SK-N-SH (cell line): Measurements from ENCODE around the gene CNKSR2.

Experiments
- CTCF ChIP-seq: fragments of 200-600 bp; sonication (generic); IDR thresholded peaks from 2 replicates; pipeline ENCODE4 v1.6.1; 2017; ENCODE audit warnings: antibody characterized with exemption, mild to moderate bottlenecking, moderate library complexity
- GABPA ChIP-seq: IDR thresholded peaks from 2 replicates; pipeline ENCODE4 v1.4.0; 2012; ENCODE audit warnings: low read depth, mild to moderate bottlenecking
- JUND ChIP-seq: IDR thresholded peaks from 2 replicates; pipeline ENCODE4 v1.4.0; 2012
- MEF2A ChIP-seq: IDR thresholded peaks from 2 replicates; pipeline ENCODE4 v1.4.0; 2012; ENCODE audit warnings: low read depth, borderline replicate concordance
- PBX3 ChIP-seq: IDR thresholded peaks from 2 replicates; pipeline ENCODE4; 2012
- TCF12 ChIP-seq: IDR thresholded peaks from 2 replicates; pipeline ENCODE4 v1.4.0; 2012
- TF ChIP-seq, protein P1 (sequence below): fragments of 150-350 bp; IDR thresholded peaks from 2 replicates; pipeline ENCODE4 v1.6.1; 2017; ENCODE audit warnings: antibody characterized with exemption, low read length, low read depth, borderline replicate concordance

GRCh38 chrX:21683941-21684340 is 309.7 kb downstream of the CNKSR2 start:
- no peak for TF ChIP-seq GABPA
- no peak for TF ChIP-seq JUND
- TF ChIP-seq CTCF: no peak
- no peak for TF ChIP-seq PBX3
- no peak for TF ChIP-seq TCF12
- no peak for TF ChIP-seq MEF2A
- TF ChIP-seq, protein P1, sequence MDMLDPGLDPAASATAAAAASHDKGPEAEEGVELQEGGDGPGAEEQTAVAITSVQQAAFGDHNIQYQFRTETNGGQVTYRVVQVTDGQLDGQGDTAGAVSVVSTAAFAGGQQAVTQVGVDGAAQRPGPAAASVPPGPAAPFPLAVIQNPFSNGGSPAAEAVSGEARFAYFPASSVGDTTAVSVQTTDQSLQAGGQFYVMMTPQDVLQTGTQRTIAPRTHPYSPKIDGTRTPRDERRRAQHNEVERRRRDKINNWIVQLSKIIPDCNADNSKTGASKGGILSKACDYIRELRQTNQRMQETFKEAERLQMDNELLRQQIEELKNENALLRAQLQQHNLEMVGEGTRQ: no peak
